Neural progenitor cell (in vitro differentiated cells): Measurements from ENCODE around the gene ERGIC3. TPM values are rescaled to one million over a fixed set of nuclear protein-coding genes. Genes with fewer than 3 reads are reported as not detected.

ENCODE experiments used
- DNase-seq: peaks from one replicate; pipeline ENCODE4 v3.0.0-alpha.2; 2016; ENCODE audit warnings: low spot score
- H2AFZ ChIP-seq: fragments of 200-600 bp; sonication (generic); replicated peaks from 2 replicates; pipeline ENCODE4 v1.6.1; 2016; ENCODE audit warnings: antibody characterized with exemption
- H3F3A ChIP-seq: fragments of 200-600 bp; sonication (generic); 2 replicates; pipeline ENCODE4 v1.6.1; 2016; ENCODE audit warnings: antibody characterized with exemption, low read depth
- H3K27ac ChIP-seq: fragments of 200-600 bp; sonication (generic); 2 replicates; pipeline ENCODE4 v1.5.1; 2016; ENCODE audit warnings: mild to moderate bottlenecking
- H3K27me3 ChIP-seq: fragments of 200-600 bp; sonication (generic); 2 replicates; pipeline ENCODE4 v1.6.1; 2016; ENCODE audit warnings: mild to moderate bottlenecking, moderate library complexity
- H3K36me3 ChIP-seq: fragments of 200-600 bp; sonication (generic); 2 replicates; pipeline ENCODE4 v1.5.1; 2016
- H3K4me1 ChIP-seq: fragments of 200-600 bp; sonication (generic); 2 replicates; pipeline ENCODE4 v1.6.1; 2016; ENCODE audit warnings: mixed run types
- H3K4me2 ChIP-seq: fragments of 200-600 bp; sonication (generic); 2 replicates; pipeline ENCODE4 v1.6.1; 2016
- H3K4me3 ChIP-seq: fragments of 200-600 bp; sonication (generic); 2 replicates; pipeline ENCODE4 v1.5.1; 2016
- H3K79me2 ChIP-seq: fragments of 200-600 bp; sonication (generic); 2 replicates; pipeline ENCODE4 v1.6.1; 2016; ENCODE audit warnings: low read depth
- H3K9ac ChIP-seq: fragments of 200-600 bp; sonication (generic); 2 replicates; pipeline ENCODE4 v1.6.1; 2016
- H3K9me3 ChIP-seq: fragments of 200-600 bp; sonication (generic); 2 replicates; pipeline ENCODE4 v1.5.1; 2016; ENCODE audit warnings: low read depth
- H4K20me1 ChIP-seq: fragments of 200-600 bp; sonication (generic); 2 replicates; pipeline ENCODE4 v1.6.1; 2016; ENCODE audit warnings: low read depth
- H3K27ac Mint-ChIP-seq: 3 replicates; pipeline ENCODE4 v1.8.0; 2021; ENCODE audit warnings: mixed read lengths
- H3K27me3 Mint-ChIP-seq: 2 replicates; pipeline ENCODE4 v1.8.0; 2022; ENCODE audit warnings: low read depth, mild to moderate bottlenecking, inconsistent platforms, moderate library complexity, mixed read lengths; ENCODE audit not compliant: insufficient read depth
- H3K36me3 Mint-ChIP-seq: 3 replicates; pipeline ENCODE4 v1.8.0; 2021; ENCODE audit warnings: mixed read lengths
- H3K4me1 Mint-ChIP-seq: 3 replicates; pipeline ENCODE4 v1.8.0; 2021; ENCODE audit warnings: mixed read lengths
- H3K4me3 Mint-ChIP-seq: 3 replicates; pipeline ENCODE4 v1.8.0; 2021; ENCODE audit warnings: mild to moderate bottlenecking, moderate library complexity, mixed read lengths
- H3K9me3 Mint-ChIP-seq: 3 replicates; pipeline ENCODE4 v1.8.0; 2020; ENCODE audit warnings: mixed read lengths
- EZH2 ChIP-seq: fragments of 200-600 bp; sonication (generic); IDR thresholded peaks from 2 replicates; pipeline ENCODE4 v1.6.1; 2017; ENCODE audit warnings: antibody characterized with exemption, mild to moderate bottlenecking, moderate library complexity
- EZH2phosphoT487 ChIP-seq: fragments of 200-600 bp; sonication (generic); IDR thresholded peaks from 2 replicates; pipeline ENCODE4 v1.6.1; 2017; ENCODE audit warnings: antibody characterized with exemption
- total RNA-seq: library from RNA; depleted of rRNA; stranded (reverse); fragments of >200 nt; gene quantifications from 2 replicates; pipeline ENCODE4 v1.2.3, GENCODE V29; 2015; ENCODE audit warnings: low replicate concordance
- TF ChIP-seq, protein P1 (sequence below): fragments of 200-600 bp; sonication (generic); IDR thresholded peaks from 2 replicates; pipeline ENCODE4 v1.5.1; 2017; ENCODE audit warnings: antibody characterized with exemption, mild to moderate bottlenecking

The ERGIC3 gene
- total RNA-seq, 1 donor from 2014 or later, result 271 TPM

DNA sequence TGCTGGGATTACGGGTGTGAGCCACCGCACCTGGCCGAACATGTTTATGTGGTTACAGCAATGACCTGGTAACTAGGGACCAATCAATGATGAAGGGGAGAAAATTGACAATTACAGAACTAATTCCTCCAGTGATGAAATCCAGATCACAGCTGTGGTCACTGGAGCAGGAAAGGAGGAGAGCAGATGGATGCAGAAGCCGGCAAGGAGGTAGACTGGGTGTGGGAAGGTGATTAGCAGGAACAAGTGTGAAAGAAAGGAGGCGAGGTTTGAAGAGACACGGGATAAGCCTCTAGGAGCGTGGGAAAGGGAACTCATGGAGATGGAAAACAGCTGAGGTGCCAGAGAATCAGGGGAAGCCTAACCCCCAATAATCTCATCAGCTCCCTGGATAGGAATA, 56.6 kb downstream of the ERGIC3 start:
- Mint-ChIP-seq H3K4me1 (peaks cover 12% of the 10 kb centered on the region), H3K9me3 (peaks cover 3% of the 10 kb centered on the region), H3K27me3 (peaks cover 24% of the 10 kb centered on the region), H3K27ac (no peak overlapping the region), H3K36me3 (peaks cover 2% of the 10 kb centered on the region), H3K4me3 (no peak overlapping the region)
- Histone ChIP-seq H3K27me3 (peaks cover 48% of the 10 kb centered on the region), H3K36me3 (no peaks in the 10 kb centered on the region), H3K79me2 (no peaks in the 10 kb centered on the region), H2AFZ (no peak overlapping the region), H3K27ac (no peak overlapping the region), H3K9ac (no peak overlapping the region), H3K4me2 (no peak overlapping the region), H3K9me3 (no peaks in the 10 kb centered on the region), H3K4me3 (no peak overlapping the region), H3F3A (no peaks in the 10 kb centered on the region), H3K4me1 (peaks cover 7% of the 10 kb centered on the region), H4K20me1 (peaks cover 7% of the 10 kb centered on the region)
- TF ChIP-seq EZH2 (no peak), EZH2phosphoT487 (no peak)
- TF ChIP-seq, protein P1, sequence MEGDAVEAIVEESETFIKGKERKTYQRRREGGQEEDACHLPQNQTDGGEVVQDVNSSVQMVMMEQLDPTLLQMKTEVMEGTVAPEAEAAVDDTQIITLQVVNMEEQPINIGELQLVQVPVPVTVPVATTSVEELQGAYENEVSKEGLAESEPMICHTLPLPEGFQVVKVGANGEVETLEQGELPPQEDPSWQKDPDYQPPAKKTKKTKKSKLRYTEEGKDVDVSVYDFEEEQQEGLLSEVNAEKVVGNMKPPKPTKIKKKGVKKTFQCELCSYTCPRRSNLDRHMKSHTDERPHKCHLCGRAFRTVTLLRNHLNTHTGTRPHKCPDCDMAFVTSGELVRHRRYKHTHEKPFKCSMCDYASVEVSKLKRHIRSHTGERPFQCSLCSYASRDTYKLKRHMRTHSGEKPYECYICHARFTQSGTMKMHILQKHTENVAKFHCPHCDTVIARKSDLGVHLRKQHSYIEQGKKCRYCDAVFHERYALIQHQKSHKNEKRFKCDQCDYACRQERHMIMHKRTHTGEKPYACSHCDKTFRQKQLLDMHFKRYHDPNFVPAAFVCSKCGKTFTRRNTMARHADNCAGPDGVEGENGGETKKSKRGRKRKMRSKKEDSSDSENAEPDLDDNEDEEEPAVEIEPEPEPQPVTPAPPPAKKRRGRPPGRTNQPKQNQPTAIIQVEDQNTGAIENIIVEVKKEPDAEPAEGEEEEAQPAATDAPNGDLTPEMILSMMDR, result no peak
- DNase-seq, result no peak

DNA sequence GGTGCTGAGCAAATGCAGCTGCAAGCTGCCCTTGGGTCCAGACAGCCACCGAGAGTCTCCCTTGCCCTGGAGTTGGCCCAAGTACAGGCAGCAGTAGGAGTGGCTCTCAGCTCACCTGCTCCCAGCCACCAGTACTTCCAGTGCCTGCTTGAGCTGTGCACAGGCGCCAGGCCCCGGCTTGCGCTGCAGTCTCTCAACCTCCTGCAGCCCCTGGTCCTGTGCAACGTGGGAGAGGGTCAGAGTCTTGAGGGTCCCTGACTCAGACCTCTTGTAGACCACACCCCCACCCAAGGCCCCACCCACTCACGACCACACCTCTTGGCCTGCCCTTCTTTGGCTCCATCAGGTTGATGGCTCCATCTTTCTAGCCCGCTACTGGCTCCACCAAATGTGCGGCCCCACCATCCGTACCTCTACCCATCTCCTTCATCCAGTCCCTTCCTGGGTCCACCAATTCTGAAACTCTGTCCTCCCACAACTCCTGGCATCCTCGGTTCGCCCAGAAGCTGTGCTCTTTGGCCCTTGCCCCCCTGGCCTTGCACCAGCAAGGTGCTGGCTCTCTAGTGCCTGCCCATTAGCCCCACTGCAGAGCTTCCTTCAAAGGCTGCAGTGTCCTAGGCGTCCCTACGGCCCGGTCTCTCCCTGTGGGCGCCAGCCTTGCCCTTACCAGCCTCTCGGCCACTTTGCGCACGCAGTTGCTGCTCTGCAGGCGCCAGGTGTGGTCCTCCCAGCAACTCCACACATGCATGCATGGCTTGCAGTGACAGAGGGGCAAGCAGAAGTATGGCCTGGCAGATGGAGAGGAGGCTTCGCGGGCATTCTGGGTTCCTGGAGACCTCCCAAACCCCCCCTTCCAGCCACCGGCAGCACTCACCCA, 57.3 kb downstream of the ERGIC3 start:
- Histone ChIP-seq H3K4me3 (no peak overlapping the region), H3K27ac (no peak overlapping the region), H3K36me3 (no peaks in the 10 kb centered on the region), H3K27me3 (peaks cover 53% of the 10 kb centered on the region), H3K9me3 (no peaks in the 10 kb centered on the region), H3K79me2 (no peaks in the 10 kb centered on the region), H3K4me2 (no peak overlapping the region), H2AFZ (no peak overlapping the region), H3K9ac (no peak overlapping the region), H3K4me1 (peaks cover 7% of the 10 kb centered on the region), H4K20me1 (peaks cover 7% of the 10 kb centered on the region), H3F3A (no peaks in the 10 kb centered on the region)
- TF ChIP-seq EZH2phosphoT487, result no peak
- no peak for TF ChIP-seq EZH2
- TF ChIP-seq, protein P1, result no peak
- H3K36me3 Mint-ChIP-seq, result peaks cover 2% of the 10 kb centered on the region
- H3K27me3 Mint-ChIP-seq, result peaks cover 24% of the 10 kb centered on the region
- H3K27ac Mint-ChIP-seq, result no peak overlapping the region
- DNase-seq, result no peak
- H3K4me1 Mint-ChIP-seq, result peaks cover 13% of the 10 kb centered on the region
- no peak overlapping the region for H3K4me3 Mint-ChIP-seq
- peaks cover 3% of the 10 kb centered on the region for H3K9me3 Mint-ChIP-seq

DNA sequence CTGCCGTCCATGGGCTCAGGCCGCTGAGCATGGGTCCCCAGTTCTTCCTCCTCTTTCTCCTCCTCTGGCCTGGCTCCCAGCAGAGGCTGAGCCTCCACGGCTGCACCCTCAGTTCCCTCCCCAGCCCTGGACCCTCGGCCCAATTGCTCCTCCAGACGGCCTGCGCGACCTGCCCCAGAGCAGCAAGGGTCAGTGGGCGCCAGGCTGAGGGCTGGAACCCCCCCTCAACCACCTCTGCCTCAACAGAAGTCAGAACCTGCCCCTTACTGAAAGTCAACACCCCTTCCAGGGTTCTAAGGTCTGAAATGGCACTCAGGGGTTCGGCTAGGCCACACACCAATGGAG, 57.9 kb downstream of the ERGIC3 start:
- Mint-ChIP-seq H3K9me3 (peaks cover 3% of the 10 kb centered on the region), H3K27me3 (peaks cover 24% of the 10 kb centered on the region), H3K27ac (no peak overlapping the region), H3K4me3 (peak overlapping the region; percentile 62), H3K36me3 (peaks cover 2% of the 10 kb centered on the region), H3K4me1 (peaks cover 13% of the 10 kb centered on the region)
- peaks cover 7% of the 10 kb centered on the region for H3K4me1 ChIP-seq
- TF ChIP-seq EZH2 (no peak), EZH2phosphoT487 (no peak)
- TF ChIP-seq, protein P1, result no peak
- no peak overlapping the region for H3K4me3 ChIP-seq
- no peak for DNase-seq
- H3K27me3 ChIP-seq, result peaks cover 53% of the 10 kb centered on the region
- no peaks in the 10 kb centered on the region for H3K79me2 ChIP-seq
- H3F3A ChIP-seq, result no peaks in the 10 kb centered on the region
- no peak overlapping the region for H3K27ac ChIP-seq
- no peak overlapping the region for H3K9ac ChIP-seq
- H2AFZ ChIP-seq, result no peak overlapping the region
- no peaks in the 10 kb centered on the region for H3K9me3 ChIP-seq
- H4K20me1 ChIP-seq, result peaks cover 7% of the 10 kb centered on the region
- H3K4me2 ChIP-seq, result no peak overlapping the region
- no peaks in the 10 kb centered on the region for H3K36me3 ChIP-seq
